Measurements from ENCODE around the gene GPALPP1.

DNA sequence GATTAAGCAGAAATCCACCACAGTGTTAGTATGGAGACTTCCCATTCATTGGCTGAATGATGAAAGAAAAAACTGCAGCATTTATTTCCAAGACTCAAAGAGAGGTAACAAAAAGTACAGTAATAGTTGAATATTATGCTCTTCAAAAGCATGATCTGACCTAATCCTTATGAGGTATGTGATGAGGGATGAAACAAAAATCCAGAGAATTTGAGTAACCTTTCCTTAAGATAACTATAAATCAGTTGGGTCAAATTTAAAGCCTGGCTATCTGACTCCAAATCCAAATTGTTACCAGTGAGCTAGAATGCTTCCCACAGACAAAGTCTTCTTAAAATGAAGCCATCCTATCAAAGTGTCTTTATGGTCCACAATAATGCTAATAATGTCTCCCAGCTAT is 38.2 kb upstream of the GPALPP1 start:
- TF ChIP-seq, protein P1, sequence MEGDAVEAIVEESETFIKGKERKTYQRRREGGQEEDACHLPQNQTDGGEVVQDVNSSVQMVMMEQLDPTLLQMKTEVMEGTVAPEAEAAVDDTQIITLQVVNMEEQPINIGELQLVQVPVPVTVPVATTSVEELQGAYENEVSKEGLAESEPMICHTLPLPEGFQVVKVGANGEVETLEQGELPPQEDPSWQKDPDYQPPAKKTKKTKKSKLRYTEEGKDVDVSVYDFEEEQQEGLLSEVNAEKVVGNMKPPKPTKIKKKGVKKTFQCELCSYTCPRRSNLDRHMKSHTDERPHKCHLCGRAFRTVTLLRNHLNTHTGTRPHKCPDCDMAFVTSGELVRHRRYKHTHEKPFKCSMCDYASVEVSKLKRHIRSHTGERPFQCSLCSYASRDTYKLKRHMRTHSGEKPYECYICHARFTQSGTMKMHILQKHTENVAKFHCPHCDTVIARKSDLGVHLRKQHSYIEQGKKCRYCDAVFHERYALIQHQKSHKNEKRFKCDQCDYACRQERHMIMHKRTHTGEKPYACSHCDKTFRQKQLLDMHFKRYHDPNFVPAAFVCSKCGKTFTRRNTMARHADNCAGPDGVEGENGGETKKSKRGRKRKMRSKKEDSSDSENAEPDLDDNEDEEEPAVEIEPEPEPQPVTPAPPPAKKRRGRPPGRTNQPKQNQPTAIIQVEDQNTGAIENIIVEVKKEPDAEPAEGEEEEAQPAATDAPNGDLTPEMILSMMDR (IDR thresholded peaks at IDR 0.05), result no peak
- no peak for TF ChIP-seq POLR2A (IDR thresholded peaks at IDR 0.05; ENCODE audit: low read depth)
- no peak for TF ChIP-seq EP300 (IDR thresholded peaks at IDR 0.05)
